WTC11 (cell line): ENCODE data around the gene LOXL3. TPM values are rescaled to one million over a fixed set of nuclear protein-coding genes. Genes with fewer than 3 reads are reported as not detected.

Source experiments
- ATAC-seq: fragments of 200-7000 bp; cut with Tn5 transposase; 2 replicates; pipeline ENCODE4 v1.10.0; 2021; ENCODE audit warnings: mild to moderate bottlenecking, moderate library complexity
- Bru-seq: library from RNA; stranded (reverse); fragments of 400-500 nt; gene quantifications from one replicate; lab custom pipeline; 2021; lab: Mats Ljungman, UMichigan
- CTCF ChIA-PET: fragments of 300-600 bp; sonication (Branson Sonifier 250); formaldehyde crosslinking; loops from one replicate; lab custom pipeline; 2021; ENCODE audit warnings: antibody characterized with exemption; lab: Charles Lee
- POLR2A ChIA-PET: fragments of 350-600 bp; sonication (Branson Sonifier 250); formaldehyde crosslinking; loops from one replicate; lab custom pipeline; 2021; ENCODE audit warnings: antibody characterized with exemption; lab: Charles Lee
- DNase-seq: peaks from one replicate; pipeline ENCODE4 v3.0.0; 2021; ENCODE audit warnings: low spot score
- H3K27ac Mint-ChIP-seq: 2 replicates; pipeline ENCODE4 v1.8.0; 2021; ENCODE audit warnings: mixed read lengths
- H3K27me3 Mint-ChIP-seq: 2 replicates; pipeline ENCODE4 v1.8.0; 2021; ENCODE audit warnings: low read depth, mild to moderate bottlenecking, moderate library complexity, mixed read lengths
- H3K36me3 Mint-ChIP-seq: 2 replicates; pipeline ENCODE4 v1.8.0; 2021; ENCODE audit warnings: mixed read lengths
- H3K4me1 Mint-ChIP-seq: 2 replicates; pipeline ENCODE4 v1.8.0; 2022; ENCODE audit warnings: mixed read lengths
- H3K4me3 Mint-ChIP-seq: 2 replicates; pipeline ENCODE4 v1.8.0; 2021; ENCODE audit warnings: mild to moderate bottlenecking, moderate library complexity, mixed read lengths
- H3K9me3 Mint-ChIP-seq: 2 replicates; pipeline ENCODE4 v1.8.0; 2021; ENCODE audit warnings: mixed read lengths
- ARID4B ChIP-seq: sonication (generic); formaldehyde crosslinking; IDR thresholded peaks from 2 replicates; pipeline ENCODE4 v1.8.0; 2023; ENCODE audit warnings: missing genetic modification reagents, mild to moderate bottlenecking, borderline replicate concordance
- CREB1 ChIP-seq: sonication (generic); formaldehyde crosslinking; IDR thresholded peaks from 2 replicates; pipeline ENCODE4 v1.8.0; 2023; ENCODE audit warnings: mild to moderate bottlenecking, missing genetic modification reagents
- CREM ChIP-seq: sonication (generic); formaldehyde crosslinking; IDR thresholded peaks from 2 replicates; pipeline ENCODE4 v1.8.1; 2022; ENCODE audit warnings: mild to moderate bottlenecking, missing genetic modification reagents, moderate library complexity
- E2F5 ChIP-seq: sonication (generic); formaldehyde crosslinking; IDR thresholded peaks from 2 replicates; pipeline ENCODE4 v1.8.1; 2022; ENCODE audit warnings: mild to moderate bottlenecking, moderate library complexity, missing genetic modification reagents
- FOXP1 ChIP-seq: sonication (generic); formaldehyde crosslinking; IDR thresholded peaks from 2 replicates; pipeline ENCODE4 v1.8.0; 2022; ENCODE audit warnings: missing genetic modification reagents, mild to moderate bottlenecking, moderate library complexity, borderline replicate concordance
- GRHL2 ChIP-seq: fragments of 250-450 bp; sonication (Bioruptor Pico); IDR thresholded peaks from 2 replicates; pipeline ENCODE4 v1.8.0; 2022; ENCODE audit warnings: mild to moderate bottlenecking, moderate library complexity; ENCODE audit not compliant: insufficient replicate concordance, severe bottlenecking
- NR1H2 ChIP-seq: sonication (generic); formaldehyde crosslinking; IDR thresholded peaks from 2 replicates; pipeline ENCODE4 v1.9.0; 2021; ENCODE audit warnings: mild to moderate bottlenecking, moderate library complexity, missing genetic modification reagents
- PRDM15 ChIP-seq: sonication (generic); formaldehyde crosslinking; IDR thresholded peaks from 2 replicates; pipeline ENCODE4 v1.8.0; 2022; ENCODE audit warnings: missing genetic modification reagents
- RORB ChIP-seq: fragments of 250-450 bp; sonication (Bioruptor Pico); IDR thresholded peaks from 2 replicates; pipeline ENCODE4 v1.9.0; 2021; ENCODE audit warnings: mild to moderate bottlenecking
- SMAD4 ChIP-seq: sonication (generic); formaldehyde crosslinking; IDR thresholded peaks from 2 replicates; pipeline ENCODE4 v1.8.0; 2022; ENCODE audit warnings: mild to moderate bottlenecking, missing genetic modification reagents
- TEAD1 ChIP-seq: sonication (generic); formaldehyde crosslinking; IDR thresholded peaks from 2 replicates; pipeline ENCODE4 v1.8.0; 2022; ENCODE audit warnings: mild to moderate bottlenecking, missing genetic modification reagents
- ZBTB21 ChIP-seq: sonication (generic); formaldehyde crosslinking; IDR thresholded peaks from 2 replicates; pipeline ENCODE4 v1.8.1; 2023; ENCODE audit warnings: mild to moderate bottlenecking, missing genetic modification reagents, borderline replicate concordance
- ZNF121 ChIP-seq: sonication (generic); formaldehyde crosslinking; IDR thresholded peaks from 2 replicates; pipeline ENCODE4 v1.8.0; 2023; ENCODE audit warnings: missing genetic modification reagents
- ZNF263 ChIP-seq: sonication (generic); formaldehyde crosslinking; IDR thresholded peaks from 2 replicates; pipeline ENCODE4 v1.8.1; 2022; ENCODE audit warnings: low read depth, mild to moderate bottlenecking, moderate library complexity, missing genetic modification reagents
- ZNF281 ChIP-seq: sonication (generic); formaldehyde crosslinking; IDR thresholded peaks from 2 replicates; pipeline ENCODE4 v1.8.0; 2023; ENCODE audit warnings: mild to moderate bottlenecking, missing genetic modification reagents
- ZSCAN18 ChIP-seq: fragments of 250-450 bp; sonication (Bioruptor Pico); IDR thresholded peaks from 2 replicates; pipeline ENCODE4 v2.1.2; 2022; ENCODE audit warnings: mild to moderate bottlenecking, moderate library complexity
- long read RNA-seq, 3 experiments: library from RNA in 1 of 3; library from capped mRNA in 1 of 3; library from polyadenylated mRNA in 1 of 3; unstranded in 2 of 3; stranded (forward) in 1 of 3; transcript quantifications; one replicate each; pipeline ENCODE4 v2.0.0, GENCODE V29; 2021
- total RNA-seq: library from RNA; stranded (reverse); gene quantifications from 3 replicates; pipeline ENCODE4 v1.2.3, GENCODE V29; 2021

The LOXL3 gene, protein sequence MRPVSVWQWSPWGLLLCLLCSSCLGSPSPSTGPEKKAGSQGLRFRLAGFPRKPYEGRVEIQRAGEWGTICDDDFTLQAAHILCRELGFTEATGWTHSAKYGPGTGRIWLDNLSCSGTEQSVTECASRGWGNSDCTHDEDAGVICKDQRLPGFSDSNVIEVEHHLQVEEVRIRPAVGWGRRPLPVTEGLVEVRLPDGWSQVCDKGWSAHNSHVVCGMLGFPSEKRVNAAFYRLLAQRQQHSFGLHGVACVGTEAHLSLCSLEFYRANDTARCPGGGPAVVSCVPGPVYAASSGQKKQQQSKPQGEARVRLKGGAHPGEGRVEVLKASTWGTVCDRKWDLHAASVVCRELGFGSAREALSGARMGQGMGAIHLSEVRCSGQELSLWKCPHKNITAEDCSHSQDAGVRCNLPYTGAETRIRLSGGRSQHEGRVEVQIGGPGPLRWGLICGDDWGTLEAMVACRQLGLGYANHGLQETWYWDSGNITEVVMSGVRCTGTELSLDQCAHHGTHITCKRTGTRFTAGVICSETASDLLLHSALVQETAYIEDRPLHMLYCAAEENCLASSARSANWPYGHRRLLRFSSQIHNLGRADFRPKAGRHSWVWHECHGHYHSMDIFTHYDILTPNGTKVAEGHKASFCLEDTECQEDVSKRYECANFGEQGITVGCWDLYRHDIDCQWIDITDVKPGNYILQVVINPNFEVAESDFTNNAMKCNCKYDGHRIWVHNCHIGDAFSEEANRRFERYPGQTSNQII
- total RNA-seq = 21.1 to 27.2 TPM (median 23.9 TPM) in 3 replicates
- percentile 63 among the genes with signal in this experiment for Bru-seq, nascent RNA
- long read RNA-seq, experiment 1, transcript LOXL3-208 (10 exons, 2,837 nt) = major isoform, 34 of 87 reads
- long read RNA-seq, experiment 1, transcript LOXL3-201 (14 exons, 3,502 nt) = minor isoform, 6 of 87 reads
- long read RNA-seq, experiment 1, partial matches to known transcripts = 26 of 87 reads
- long read RNA-seq, experiment 1, other reads (novel, unspliced or antisense) = 21 of 87 reads
- long read RNA-seq, experiment 2, transcript LOXL3-208 (10 exons, 2,837 nt) = major isoform, 6 of 31 reads
- long read RNA-seq, experiment 2, partial matches to known transcripts = 13 of 31 reads
- long read RNA-seq, experiment 2, other reads (novel, unspliced or antisense) = 9 of 31 reads
- long read RNA-seq, experiment 3, transcript LOXL3-208 (10 exons, 2,837 nt) = major isoform, 17 of 30 reads
- long read RNA-seq, experiment 3, partial matches to known transcripts = 6 of 30 reads
- long read RNA-seq, experiment 3, other reads (novel, unspliced or antisense) = 7 of 30 reads

- CTCF ChIA-PET = interaction anchor here (0.6 to 1.8 kb wide), 4 partner anchors 18 to 436 kb away, joined by 3 to 9 read pairs (median 6); partner anchors contain the start of genes AUP1 and HTRA2
- DNase-seq (peak; percentile 85), ATAC-seq (peak; percentile 68)
- Mint-ChIP-seq H3K4me1 (peaks cover 24% of the 10 kb centered on the region), H3K9me3 (no peaks in the 10 kb centered on the region), H3K27ac (peak within 1 kb of the TSS; percentile 84), H3K36me3 (peaks cover 2% of the 10 kb centered on the region; the same call in 1 of the 2 replicates), H3K4me3 (peak within 1 kb of the TSS; percentile 84), H3K27me3 (peaks cover 72% of the 10 kb centered on the region)
- POLR2A ChIA-PET = interaction anchor here (0.8 to 1.1 kb wide), 3 partner anchors 25 to 552 kb away, joined by 3 to 5 read pairs (median 3); partner anchors contain the start of genes AUP1, HTRA2 and PCGF1
- TF ChIP-seq ZSCAN18 (CRISPR knock-in tag) = no peak
- TF ChIP-seq CREM (CRISPR knock-in tag) = peak; percentile 92; the same call in 1 of the 2 replicates
- peak; percentile 100 for TF ChIP-seq ZBTB21 (CRISPR knock-in tag)
- TF ChIP-seq TEAD1 (CRISPR knock-in tag) = no peak
- TF ChIP-seq FOXP1 (CRISPR knock-in tag) = no peak
- no peak for TF ChIP-seq PRDM15 (CRISPR knock-in tag)
- 0 out of 2 replicates have a peak, but pooled peaks have one; percentile 46 for TF ChIP-seq ZNF121 (CRISPR knock-in tag)
- TF ChIP-seq NR1H2 (CRISPR knock-in tag) = no peak
- TF ChIP-seq GRHL2 (CRISPR knock-in tag) = no peak
- 0 out of 2 replicates have a peak, but pooled peaks have one; percentile 26 for TF ChIP-seq ZNF263 (CRISPR knock-in tag)
- 0 out of 2 replicates have a peak, but pooled peaks have one; percentile 33 for TF ChIP-seq CREB1 (CRISPR knock-in tag)
- TF ChIP-seq ARID4B = no peak
- TF ChIP-seq ZNF281 = 0 out of 2 replicates have a peak, but pooled peaks have one; percentile 20
- no peak for TF ChIP-seq SMAD4 (CRISPR knock-in tag)
- no peak for TF ChIP-seq RORB (CRISPR knock-in tag)
- TF ChIP-seq E2F5 (CRISPR knock-in tag) = no peak
Observed at GRCh38 chr2:74553892-74554819, at the start of gene LOXL3, which contains the start of gene DOK1. Gene LOXL3, minus strand, starts transcription at chr2:74553942. Its CDS starts 1,308 bp downstream, at chr2:74552634. Gene DOK1, plus strand, starts transcription at chr2:74554720. Its CDS starts 35 bp downstream, at chr2:74554755.
